ENCODE measurements around the gene AKR7A3.
"Not testable (repeated sequence)": the region's sequence is repeated elsewhere in the genome, so short reads cannot be mapped to it uniquely, and the experiment has no call there.

The AKR7A3 gene

DNA sequence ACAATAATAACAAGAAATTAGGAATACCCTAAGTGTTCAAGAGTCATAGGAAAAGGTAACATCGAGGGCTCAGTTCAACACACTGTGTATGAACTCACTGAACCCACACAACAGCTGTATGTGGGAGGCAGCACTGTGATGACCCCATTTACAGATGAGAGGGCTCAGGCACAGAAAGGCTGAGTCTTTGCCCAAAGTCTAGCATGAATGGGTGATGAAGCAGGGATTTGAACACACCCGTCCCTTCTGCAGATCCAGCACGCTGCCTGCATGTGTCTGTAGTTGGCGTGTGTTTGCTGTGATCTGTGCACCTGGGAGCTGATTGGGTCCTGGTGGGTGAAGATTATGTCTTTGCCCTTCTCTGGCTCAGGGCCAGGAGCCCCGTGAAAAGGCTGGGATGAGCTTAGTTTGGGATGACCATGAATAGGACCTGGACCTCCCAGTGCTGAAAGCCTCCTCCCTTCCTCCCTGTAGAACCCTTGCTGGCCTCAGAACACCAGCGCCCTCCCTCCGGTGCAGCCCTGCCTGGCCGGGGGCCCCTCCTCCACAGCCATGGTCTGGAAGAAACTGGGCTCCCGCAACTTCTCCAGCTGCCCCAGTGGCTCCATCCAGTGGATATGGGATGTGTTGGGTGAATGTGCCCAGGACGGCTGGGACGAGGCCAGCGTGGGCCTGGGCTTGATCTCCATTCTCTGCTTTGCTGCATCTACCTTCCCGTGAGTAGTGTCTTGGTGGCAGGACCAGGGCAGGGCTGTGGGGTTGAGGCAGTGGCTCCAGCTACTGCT is 28.7 kb upstream of the AKR7A3 start:
- DNase-seq, result no peak

DNA sequence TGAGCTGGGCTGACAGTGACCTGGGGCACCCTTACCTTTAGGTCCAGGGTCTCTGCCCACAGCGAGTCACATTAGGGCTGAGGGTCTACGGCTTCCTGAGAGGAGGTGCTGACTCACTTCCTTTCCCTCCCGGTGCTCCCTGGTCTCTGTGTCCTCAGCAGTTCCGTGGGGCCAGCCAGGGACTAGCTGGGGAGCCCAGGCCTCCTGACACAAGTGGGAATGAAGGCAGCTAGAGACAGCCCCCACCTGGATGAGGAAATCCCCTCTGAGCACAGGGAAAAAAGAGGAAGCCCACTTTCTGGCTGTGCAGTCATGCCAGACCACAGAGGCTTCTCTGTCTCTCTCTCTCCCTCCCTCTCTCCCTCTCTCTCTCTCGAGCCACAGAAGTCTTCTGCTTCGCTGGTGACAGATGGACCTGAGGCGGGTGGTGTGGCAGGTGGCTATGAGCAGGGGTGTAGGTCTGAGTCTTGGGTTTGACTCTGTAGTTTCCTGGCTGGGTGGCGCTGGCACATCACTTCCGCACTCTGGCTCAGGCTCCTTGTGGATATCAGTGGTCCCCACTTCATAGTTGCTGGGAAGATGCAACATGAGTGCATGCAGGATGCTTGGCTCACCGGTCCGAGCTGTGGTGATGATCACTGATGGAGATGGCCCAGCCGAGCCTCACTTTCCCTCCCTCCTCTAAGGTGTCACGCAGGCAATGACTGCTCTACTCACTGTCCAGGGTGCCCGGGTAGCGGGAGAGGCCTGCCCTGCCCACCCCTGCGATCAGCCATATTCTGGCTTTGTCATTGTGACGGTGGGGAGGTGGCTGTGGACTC is 27.0 kb upstream of the AKR7A3 start:
- no peak for DNase-seq

DNA sequence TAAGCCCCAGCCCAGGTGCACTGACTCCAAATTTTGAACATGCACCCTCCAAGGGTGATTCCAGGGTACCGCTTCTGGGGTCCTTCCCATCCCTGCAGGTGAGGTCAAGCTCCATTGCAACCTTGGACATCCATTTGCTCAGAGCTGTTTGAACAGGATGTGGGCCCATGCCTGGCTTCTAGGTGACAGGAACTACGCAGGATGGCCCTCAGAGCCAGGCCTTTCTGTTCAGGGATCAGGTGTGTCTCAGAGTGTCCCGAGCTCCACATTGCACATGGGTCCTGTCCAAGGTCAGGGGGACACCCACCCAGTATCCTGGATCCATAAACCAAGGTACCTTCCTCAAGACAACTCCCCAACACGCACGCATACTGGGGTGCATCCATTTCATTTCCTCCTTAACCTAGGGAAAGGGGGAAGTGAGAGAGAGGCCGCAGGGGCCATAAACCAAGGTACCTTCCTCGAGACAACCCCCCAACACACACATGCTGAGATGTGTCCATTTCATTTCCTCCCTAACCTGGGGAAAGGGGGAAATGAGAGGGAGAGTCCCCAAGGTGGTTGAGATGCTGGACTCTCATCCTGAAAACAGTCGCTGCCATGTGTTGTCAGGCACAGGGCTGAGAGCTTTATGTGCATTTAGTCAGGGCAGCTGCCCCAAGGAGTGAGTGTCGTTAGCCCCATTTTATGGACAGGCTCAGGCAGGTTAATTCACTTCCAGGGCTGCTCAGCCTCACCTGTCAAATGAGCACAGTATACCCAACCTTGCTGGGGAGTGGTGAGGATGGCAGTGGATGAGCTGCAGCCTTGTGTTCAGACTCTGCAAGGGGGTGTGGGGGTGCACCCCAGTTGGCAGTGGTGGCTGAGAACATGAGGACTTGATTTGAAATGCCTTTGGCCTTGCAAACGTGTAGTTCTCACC is 25.7 kb upstream of the AKR7A3 start:
- DNase-seq, result no peak

DNA sequence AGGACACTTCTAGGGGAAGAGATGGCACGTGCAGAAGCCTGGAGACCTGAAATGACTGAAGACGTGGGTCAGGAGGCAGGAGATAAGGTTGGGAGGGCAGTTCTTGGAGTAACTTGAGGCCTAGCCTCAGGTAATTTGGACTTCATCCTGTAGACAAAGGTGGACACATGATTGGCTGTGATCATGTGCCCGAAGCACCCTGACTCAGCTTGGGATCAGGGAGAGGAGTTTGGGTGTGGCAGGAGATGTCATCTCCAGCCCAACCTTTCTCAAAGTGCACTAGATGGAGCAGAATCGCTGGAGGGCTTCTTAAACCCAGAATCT is 25.0 kb upstream of the AKR7A3 start:
- DNase-seq, result no peak

DNA sequence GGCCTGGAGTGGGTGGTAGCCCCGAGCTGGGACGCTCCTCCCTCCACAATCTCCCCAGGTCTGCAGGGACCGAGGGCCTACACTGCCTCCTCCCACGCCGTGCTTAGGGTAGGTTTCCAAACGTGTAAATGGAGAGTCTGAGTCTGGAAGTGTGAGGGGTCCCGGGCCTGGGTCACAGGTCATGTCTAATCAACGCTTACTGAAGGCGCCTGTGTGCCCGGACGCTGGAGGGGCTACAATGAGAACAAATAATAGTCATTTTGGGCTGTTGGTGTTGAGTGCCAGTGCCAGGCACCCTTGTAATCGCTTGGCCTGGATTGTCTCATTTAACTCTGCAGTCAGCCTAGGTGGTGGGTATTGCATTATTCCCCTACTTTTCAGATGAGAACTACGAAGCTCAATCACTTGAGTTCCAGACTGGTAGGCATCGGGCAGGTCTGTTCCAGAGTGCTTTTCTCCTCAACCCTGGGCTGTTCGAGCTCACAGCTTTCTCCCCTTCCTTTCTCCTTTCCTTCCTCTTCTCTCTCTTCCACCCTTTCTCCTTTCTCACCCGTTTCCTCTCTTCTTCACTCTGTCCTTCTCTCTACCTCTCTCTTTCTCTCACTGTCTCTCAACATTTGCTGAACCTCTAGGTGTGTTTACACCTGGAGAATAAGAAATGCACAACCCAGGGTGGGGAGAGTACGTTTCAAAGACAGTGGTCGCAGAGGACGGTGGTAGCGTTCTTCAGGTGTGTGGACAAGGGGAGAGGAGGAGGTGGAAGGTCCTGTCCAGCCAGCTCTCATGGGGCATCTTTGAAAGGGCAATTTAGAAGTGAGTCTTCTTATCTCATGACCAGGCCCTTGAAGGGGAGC is 24.4 kb upstream of the AKR7A3 start:
- no peak for DNase-seq

DNA sequence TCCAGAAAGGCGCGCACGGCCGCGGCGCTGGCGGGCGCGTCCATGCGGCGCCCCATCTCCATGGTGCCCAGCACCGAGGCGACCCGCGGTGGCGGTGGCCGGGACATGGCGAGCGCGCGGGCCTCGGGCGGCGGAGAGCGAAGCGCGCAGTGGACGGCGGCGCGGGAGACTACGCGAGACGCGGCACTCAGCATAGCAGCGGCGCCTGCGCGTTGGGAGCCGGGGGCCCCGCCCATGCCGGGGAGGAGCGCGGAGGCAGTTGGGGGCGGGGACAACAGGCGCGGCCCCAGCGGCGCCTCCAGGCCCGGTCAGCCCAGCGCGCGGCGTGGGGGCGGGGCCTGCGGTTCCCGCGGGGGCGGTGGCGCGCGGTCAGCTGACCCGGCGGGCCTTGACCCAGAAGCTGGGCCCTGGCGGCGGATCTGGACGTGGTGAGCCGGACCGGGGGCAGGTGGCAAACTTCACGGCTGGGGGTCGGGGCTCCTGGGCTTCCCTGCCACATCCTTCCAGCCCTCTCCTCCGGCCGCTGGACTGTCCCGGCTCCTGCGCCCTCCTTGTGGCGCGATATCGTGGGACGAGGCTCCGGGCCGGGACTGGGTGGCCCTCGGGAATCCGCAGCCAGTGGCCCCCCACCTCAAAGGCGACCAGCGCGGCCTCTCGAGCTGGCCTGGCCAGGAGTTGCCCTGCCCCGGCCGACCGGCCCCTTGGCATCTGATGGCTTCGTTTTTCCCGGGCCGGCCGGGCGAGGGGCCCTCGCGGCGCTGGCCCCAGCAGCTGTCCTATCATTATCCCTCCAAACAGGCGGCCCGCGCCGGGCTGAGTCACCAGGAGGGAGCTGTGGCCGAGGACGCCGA is 23.6 kb upstream of the AKR7A3 start, which contains the start of the genes AKR7A2 and SLC66A1:
Gene AKR7A2 (minus strand): TSS at position 214 of the 851 bp plus-strand sequence. CDS start 20 bp downstream, at position 194.
Gene SLC66A1 (plus strand): TSS at position 396 of the 851 bp plus-strand sequence. CDS start 5,352 bp downstream, outside the sequence.
- peak; percentile 85 for DNase-seq

DNA sequence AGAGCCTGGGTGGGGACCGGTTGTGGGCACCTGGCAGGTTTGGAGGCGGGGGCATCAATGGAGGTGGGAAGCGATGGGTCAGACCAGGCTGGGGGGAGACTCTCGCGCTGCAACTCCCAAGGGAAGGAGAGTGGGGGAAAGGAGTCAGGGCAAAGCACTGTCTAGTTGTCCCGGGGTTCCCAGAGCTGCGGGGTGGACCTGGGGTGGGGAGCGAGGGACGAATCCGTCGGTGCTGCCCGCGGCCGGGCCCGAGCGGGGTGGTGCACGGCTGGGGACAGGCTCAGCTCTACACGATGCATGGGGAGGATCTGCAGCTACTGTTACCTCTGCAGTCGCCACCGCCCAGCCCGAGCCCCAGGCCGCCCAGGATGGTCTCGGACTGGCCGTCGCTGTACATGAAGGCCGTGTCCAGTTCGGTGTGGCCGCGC is 22.9 kb upstream of the AKR7A3 start:
- no peak for DNase-seq

DNA sequence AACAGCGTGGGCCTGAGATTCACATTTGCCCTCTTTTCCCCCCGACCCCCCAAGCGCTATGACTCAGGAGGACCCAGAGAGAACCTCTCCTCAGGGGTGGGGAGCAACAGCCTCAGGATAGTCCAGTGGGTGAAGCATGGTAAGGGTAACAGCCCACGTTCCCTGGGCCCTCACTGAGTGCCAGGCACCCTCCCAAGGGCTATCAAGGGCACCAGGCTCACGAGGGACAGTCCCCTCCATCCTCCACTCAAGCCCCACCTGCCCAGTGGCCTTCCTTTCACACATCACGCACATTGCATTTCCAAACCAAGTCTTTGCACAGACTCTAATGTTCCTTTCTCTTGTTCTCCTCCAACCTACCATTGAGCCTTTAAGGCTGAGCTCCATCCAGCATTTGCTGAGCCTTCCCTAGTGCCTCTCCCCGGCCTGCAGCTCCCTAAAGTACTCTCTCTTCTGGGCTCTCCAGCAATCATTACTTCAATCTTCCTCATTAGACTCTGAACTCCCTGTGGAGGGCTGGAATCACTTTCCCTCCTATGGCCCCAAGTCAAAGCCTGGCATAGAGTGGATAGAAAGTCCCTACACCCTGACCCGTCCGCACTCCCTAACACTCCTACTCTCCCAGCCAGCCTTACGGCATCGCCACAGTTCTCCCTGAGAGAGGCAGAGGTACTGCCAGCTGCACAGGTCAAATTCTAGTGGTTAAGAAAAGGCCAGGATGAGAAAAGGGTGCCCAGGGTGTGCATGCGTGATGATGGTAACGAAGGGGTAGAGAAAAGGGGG is 22.3 kb upstream of the AKR7A3 start:
- DNase-seq, result no peak

DNA sequence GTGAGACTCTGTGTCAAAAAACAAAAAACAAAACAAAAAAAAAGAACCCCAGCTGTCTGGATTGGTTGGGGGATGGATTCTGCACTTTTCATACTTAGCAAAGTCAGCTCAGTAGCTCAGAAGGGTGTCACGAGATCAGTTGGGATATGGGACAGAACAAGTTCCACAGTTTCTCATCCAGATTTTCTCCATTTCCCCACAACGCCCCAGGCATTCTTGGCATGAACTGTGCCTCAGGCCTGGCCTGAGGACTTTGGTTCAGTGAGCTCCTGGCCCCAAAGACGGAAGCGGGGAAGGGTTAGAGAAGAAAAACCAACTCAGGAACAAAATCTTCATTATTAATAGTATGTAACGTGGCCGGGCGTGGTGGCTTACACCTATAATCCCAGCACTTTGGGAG is 21.5 kb upstream of the AKR7A3 start:
- no peak for DNase-seq

DNA sequence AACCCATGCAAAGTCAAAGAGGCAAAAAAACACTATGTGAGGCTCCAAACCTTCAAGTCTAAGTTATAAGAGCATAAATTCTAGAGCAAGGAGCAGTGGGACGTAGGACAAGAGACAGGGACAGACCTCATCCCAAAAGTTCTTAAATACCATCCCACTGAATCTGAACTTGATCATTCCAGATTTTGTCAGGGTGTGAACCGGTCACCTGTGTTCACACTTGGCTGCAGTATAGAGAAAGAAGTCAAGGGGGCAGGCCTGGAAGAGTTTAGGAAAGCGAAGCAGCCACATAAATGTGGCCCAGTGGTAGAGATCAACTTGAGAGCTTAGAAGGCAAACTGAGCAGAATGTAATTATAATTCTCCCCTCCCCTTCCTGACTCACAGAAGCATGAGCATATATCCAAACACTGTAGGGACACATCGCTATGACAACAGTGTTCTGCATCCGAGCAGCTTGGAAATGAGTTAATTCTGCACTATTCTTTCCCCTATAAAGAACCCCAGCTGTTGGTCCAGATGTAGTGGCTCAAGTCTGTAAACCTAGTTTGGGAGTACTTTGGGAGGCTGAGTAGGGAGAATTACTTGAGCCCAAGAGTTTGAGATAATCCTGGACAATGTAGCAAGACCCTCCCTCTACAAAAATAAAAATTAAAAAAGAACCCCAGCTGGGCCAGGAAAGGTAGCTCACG is 20.7 kb upstream of the AKR7A3 start:
- DNase-seq, result no peak

DNA sequence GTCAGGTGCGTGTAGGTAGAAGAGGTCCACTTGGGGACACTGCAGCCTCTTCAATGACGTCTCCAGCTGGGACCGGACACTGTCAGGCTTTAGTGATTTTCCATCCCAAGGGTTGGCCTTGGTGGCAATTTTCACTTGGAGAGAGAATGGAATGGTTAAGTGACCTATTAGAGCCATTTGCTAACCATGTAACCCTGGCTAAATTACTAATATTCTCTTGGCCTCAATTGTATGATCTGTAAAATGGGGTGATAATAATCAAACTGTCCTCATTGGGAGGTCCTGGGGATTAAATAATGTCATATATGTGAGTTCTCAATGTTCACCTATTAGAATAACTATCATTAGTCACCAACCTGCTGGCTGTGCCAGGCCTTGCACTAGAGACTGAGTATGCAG is 19.9 kb upstream of the AKR7A3 start:
- no peak for DNase-seq

DNA sequence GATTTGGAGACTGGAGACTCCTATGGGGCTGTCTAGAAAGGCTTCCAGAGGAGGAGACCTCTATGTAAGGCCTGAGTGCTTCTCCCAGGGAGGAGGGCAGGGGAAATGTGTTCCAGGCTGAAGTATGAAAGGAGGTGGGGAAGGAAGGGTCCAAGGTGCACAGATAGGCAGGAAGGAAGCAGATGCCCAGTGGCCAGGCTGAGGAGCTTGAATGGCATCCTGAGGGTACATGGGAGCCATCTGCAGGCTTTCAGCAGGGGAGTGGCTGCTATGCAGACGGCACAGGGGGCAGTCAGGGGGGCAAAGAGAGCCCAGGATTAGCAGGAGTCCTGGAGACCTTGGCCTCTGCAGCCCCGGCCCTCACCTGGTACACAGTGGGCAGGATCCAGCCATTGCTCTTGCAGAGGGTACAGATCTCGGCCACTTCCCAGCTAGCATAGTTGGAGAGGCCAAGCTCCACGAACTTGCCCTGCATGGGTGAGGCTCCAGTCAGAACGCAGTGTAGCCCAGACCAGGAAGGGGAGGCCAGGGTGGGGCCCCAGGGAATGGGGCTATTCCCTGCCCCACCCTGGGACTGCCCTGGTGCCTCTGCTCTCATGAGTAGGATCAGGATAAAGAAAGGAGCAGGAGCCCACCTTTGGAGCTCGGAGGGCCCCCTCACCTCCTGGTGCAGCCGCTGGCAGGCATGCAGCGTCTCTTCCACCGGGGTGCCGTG is 19.4 kb upstream of the AKR7A3 start:
- no peak for DNase-seq

DNA sequence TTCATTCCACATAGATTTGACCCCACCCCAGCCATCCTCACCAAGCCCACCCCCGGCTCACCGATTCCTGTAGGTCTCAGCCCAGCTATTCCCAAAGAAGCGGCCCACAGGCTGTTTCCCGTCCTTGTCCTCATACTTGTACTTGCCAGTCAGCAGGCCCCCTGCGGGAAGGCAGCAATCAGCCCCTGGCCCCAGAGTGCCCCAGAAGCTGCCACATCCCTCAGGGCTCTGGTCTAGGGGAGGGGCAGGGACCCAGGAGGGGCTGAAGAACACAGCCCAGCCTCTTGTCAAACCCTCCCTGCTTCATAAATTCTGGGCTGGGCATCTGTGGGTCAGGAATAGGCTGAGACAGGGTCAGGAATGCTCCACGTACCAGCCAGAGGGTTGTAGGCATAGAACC is 18.4 kb upstream of the AKR7A3 start:
- DNase-seq, result no peak

DNA sequence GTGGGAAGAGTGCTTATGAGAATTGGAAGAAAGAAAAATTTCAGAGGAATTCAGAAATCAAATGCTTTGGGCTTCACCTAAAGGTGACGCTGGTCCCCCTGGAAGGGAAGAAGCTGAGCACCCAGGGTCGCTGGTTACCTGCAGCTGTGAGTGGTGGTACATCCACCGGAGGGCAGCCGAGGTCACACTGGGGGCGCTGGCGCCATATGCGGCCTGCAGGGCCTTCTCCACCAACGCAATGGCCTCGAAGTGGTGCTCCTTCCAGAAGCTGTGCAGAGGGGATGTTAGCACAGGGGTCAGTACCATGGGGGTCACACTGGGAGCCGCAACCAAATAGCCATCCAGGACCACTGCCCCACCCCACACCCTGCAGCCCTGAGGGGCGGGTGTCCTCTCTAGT is 17.3 kb upstream of the AKR7A3 start:
- DNase-seq, result no peak

DNA sequence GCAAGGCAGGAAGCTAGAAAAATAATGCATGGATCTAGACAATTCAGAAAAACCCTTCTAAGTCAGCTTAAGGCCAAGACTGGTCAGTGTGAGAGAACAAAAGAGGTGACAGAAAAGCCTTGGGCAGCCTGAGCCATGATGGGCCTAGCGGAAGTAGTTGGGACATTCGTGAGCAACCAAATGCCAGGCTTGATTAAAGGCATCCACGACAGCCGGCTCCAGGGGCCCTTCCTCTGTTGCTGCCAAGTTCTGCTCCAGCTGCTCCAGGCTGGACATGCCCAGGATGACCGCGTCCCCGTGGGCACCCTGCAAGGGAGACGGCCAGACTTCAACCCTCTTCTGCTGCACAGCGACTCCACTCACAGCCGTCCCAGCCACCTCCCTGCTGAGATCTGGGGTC is 15.5 kb upstream of the AKR7A3 start:
- not testable (repeated sequence) for DNase-seq

DNA sequence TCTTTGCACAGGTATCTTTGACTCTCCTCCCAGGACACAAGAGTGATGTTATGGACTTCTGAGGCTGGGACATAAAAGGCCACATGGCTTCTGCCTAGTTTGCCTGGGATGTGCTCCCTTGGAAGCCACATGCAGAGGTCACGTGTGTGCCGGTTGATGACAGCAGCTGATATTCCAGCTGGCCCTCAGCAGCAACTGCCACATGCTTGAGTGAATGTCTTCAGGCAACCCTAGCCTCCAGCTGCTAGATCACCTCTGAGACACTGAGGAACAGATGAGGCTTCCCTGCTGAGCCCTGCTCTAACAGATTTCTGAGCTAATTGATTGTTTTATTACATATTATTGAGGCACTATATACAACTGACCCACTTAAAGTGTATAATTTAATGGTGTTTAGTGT is 11.6 kb upstream of the AKR7A3 start:
- DNase-seq, result no peak

DNA sequence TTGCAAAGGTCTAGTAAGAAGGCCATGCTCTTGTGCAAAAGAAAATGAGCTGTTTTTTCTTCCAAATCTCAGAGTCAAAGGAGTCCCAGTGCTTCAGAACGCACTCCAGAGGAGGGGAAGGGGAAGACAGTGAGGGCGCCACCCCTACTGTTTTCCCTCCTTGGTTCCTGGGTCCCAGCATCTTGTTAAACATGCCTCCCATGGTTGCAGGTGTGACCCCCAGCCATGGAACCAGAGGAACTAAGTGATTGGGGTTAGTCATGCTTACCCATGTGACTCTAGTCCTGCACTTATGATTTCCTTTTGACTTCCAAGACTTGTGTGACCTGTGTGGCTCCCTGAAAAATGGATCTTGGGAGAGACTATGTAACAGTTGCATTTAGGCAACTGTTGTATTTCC is 6.1 kb upstream of the AKR7A3 start:
- DNase-seq, result no peak

DNA sequence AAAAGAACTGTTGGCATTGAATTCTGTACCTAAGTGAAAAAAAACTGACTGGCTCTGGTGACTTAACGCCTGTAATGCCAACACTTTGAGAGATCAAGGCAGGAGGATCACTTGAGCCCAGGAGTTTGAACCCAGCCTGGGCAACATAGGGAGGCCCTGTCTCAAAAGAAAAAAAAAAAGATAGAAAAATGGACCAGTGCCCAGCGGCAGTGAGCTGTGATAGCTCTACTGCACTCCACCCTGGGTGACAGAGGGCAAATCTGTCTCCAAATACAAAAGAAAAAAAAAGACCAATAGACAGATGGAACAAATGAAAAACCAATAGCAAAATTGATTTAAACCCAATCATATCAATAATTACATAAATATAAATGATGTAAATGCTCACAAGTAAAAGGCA is 674 bp upstream of the AKR7A3 start:
- DNase-seq, result no peak
